WTC11 (cell line): Measurements from ENCODE around the gene BBLN. TPM values are rescaled to one million over a fixed set of nuclear protein-coding genes. Genes with fewer than 3 reads are reported as not detected.

Source experiments
- ATAC-seq: fragments of 200-7000 bp; cut with Tn5 transposase; 2 replicates; pipeline ENCODE4 v1.10.0; 2021; ENCODE audit warnings: mild to moderate bottlenecking, moderate library complexity
- CTCF ChIA-PET: fragments of 300-600 bp; sonication (Branson Sonifier 250); formaldehyde crosslinking; loops from one replicate; lab custom pipeline; 2021; ENCODE audit warnings: antibody characterized with exemption; lab: Charles Lee
- POLR2A ChIA-PET: fragments of 350-600 bp; sonication (Branson Sonifier 250); formaldehyde crosslinking; loops from one replicate; lab custom pipeline; 2021; ENCODE audit warnings: antibody characterized with exemption; lab: Charles Lee
- DNase-seq: peaks from one replicate; pipeline ENCODE4 v3.0.0; 2021; ENCODE audit warnings: low spot score
- H3K27ac Mint-ChIP-seq: 2 replicates; pipeline ENCODE4 v1.8.0; 2021; ENCODE audit warnings: mixed read lengths
- H3K27me3 Mint-ChIP-seq: 2 replicates; pipeline ENCODE4 v1.8.0; 2021; ENCODE audit warnings: low read depth, mild to moderate bottlenecking, moderate library complexity, mixed read lengths
- H3K36me3 Mint-ChIP-seq: 2 replicates; pipeline ENCODE4 v1.8.0; 2021; ENCODE audit warnings: mixed read lengths
- H3K4me1 Mint-ChIP-seq: 2 replicates; pipeline ENCODE4 v1.8.0; 2022; ENCODE audit warnings: mixed read lengths
- H3K4me3 Mint-ChIP-seq: 2 replicates; pipeline ENCODE4 v1.8.0; 2021; ENCODE audit warnings: mild to moderate bottlenecking, moderate library complexity, mixed read lengths
- H3K9me3 Mint-ChIP-seq: 2 replicates; pipeline ENCODE4 v1.8.0; 2021; ENCODE audit warnings: mixed read lengths
- ETV6 ChIP-seq: sonication (generic); formaldehyde crosslinking; IDR thresholded peaks from 2 replicates; pipeline ENCODE4 v1.8.1; 2022; ENCODE audit warnings: mild to moderate bottlenecking, missing genetic modification reagents
- FOXJ3 ChIP-seq: sonication (generic); formaldehyde crosslinking; IDR thresholded peaks from 2 replicates; pipeline ENCODE4 v1.9.0; 2021; ENCODE audit warnings: missing genetic modification reagents, mild to moderate bottlenecking, borderline replicate concordance
- FOXK1 ChIP-seq: sonication (generic); formaldehyde crosslinking; IDR thresholded peaks from 2 replicates; pipeline ENCODE4 v1.8.0; 2022; ENCODE audit warnings: mild to moderate bottlenecking, moderate library complexity, missing genetic modification reagents
- FOXP1 ChIP-seq: sonication (generic); formaldehyde crosslinking; IDR thresholded peaks from 2 replicates; pipeline ENCODE4 v1.8.0; 2022; ENCODE audit warnings: missing genetic modification reagents, mild to moderate bottlenecking, moderate library complexity, borderline replicate concordance
- GABPB1 ChIP-seq: sonication (generic); formaldehyde crosslinking; IDR thresholded peaks from 2 replicates; pipeline ENCODE4 v1.8.1; 2023; ENCODE audit warnings: mild to moderate bottlenecking, missing genetic modification reagents
- GTF2I ChIP-seq: fragments of 250-450 bp; sonication (Bioruptor Pico); conservative IDR thresholded peaks from 2 replicates; pipeline ENCODE4 v1.4.0; 2021; ENCODE audit warnings: mild to moderate bottlenecking
- HMGXB4 ChIP-seq: sonication (generic); formaldehyde crosslinking; IDR thresholded peaks from 2 replicates; pipeline ENCODE4 v1.8.1; 2023; ENCODE audit warnings: mild to moderate bottlenecking, moderate library complexity, missing genetic modification reagents
- NFATC4 ChIP-seq: fragments of 250-450 bp; sonication (Bioruptor Pico); IDR thresholded peaks from 2 replicates; pipeline ENCODE4 v1.9.0; 2021; ENCODE audit warnings: mild to moderate bottlenecking
- NFE2L1 ChIP-seq: sonication (generic); formaldehyde crosslinking; IDR thresholded peaks from 2 replicates; pipeline ENCODE4 v1.8.1; 2023; ENCODE audit warnings: missing genetic modification reagents
- SP1 ChIP-seq: sonication (generic); formaldehyde crosslinking; conservative IDR thresholded peaks from 2 replicates; pipeline ENCODE4 v1.8.1; 2022; ENCODE audit warnings: missing genetic modification reagents
- ZBTB21 ChIP-seq: sonication (generic); formaldehyde crosslinking; IDR thresholded peaks from 2 replicates; pipeline ENCODE4 v1.8.1; 2023; ENCODE audit warnings: mild to moderate bottlenecking, missing genetic modification reagents, borderline replicate concordance
- ZNF121 ChIP-seq: sonication (generic); formaldehyde crosslinking; IDR thresholded peaks from 2 replicates; pipeline ENCODE4 v1.8.0; 2023; ENCODE audit warnings: missing genetic modification reagents
- ZNF219 ChIP-seq: sonication (generic); formaldehyde crosslinking; IDR thresholded peaks from 2 replicates; pipeline ENCODE4 v1.8.0; 2023; ENCODE audit warnings: missing genetic modification reagents, mild to moderate bottlenecking, borderline replicate concordance
- ZNF317 ChIP-seq: sonication (generic); formaldehyde crosslinking; IDR thresholded peaks from 2 replicates; pipeline ENCODE4 v1.8.1; 2023; ENCODE audit warnings: low read depth, mild to moderate bottlenecking, moderate library complexity, missing genetic modification reagents, borderline replicate concordance
- ZNF396 ChIP-seq: fragments of 250-450 bp; sonication (Bioruptor Pico); IDR thresholded peaks from 2 replicates; pipeline ENCODE4 v1.8.0; 2021; ENCODE audit warnings: mild to moderate bottlenecking, moderate library complexity, borderline replicate concordance
- total RNA-seq: library from RNA; stranded (reverse); gene quantifications from 3 replicates; pipeline ENCODE4 v1.2.3, GENCODE V29; 2021
- TF ChIP-seq, protein P1 (sequence below): fragments of 200-600 bp; IDR thresholded peaks from 2 replicates; pipeline ENCODE4 v1.8.0; 2022; ENCODE audit warnings: antibody characterized with exemption
- TF ChIP-seq, protein P2 (sequence below): sonication (generic); formaldehyde crosslinking; IDR thresholded peaks from 2 replicates; pipeline ENCODE4 v1.8.0; 2022; ENCODE audit warnings: mild to moderate bottlenecking, missing genetic modification reagents
- TF ChIP-seq, protein P3 (sequence below): fragments of 250-450 bp; sonication (Bioruptor Pico); conservative IDR thresholded peaks from 2 replicates; pipeline ENCODE4 v1.9.0; 2021; ENCODE audit warnings: mild to moderate bottlenecking

BBLN gene
- total RNA-seq, 1 experiment from 2014 or later: 77.1 TPM

DNA sequence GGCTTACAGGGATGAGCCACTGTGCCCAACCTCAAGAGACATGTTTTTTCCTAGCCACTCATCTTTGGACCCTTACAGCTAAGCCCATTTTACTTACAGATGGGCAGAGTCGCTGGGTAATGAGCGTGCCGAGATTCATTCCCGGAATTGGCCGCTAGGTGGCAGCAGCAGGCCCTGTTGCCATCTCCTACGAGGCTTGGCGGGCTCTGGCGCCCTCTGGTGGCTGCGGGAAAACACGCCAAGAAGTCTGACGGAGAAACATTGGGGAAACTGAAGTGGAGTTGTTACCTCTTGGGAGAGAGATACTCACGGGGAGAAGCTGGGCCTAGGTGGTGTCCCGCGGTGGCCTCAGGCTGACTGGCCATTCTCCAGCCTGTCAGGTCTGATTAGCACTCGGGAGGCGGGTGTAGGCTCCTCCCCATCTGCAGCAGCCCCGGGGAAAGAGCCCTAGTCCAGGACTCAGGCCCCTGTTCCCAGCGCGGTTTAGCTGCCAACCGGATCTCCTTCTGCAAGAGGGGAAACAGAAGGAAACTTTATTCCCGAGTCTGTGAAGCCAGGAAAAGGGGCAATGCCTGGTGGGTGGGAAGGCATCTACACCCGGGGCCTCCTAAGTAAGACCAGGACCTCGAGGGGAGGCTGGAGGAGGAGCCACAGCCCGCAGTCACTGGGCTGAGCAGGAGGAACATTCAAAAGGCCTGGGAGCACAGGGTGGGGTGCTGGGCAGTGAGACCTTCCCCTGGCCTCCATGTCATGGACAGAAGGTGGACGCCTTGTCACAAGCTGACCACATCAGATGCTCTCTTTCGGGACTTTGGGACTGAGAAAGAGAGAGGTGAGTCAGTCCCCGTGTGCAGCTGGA is 42.2 kb upstream of the BBLN start:
- CTCF ChIA-PET: interaction anchor here (0.5 to 2.8 kb wide), 122 partner anchors 8 to 1568 kb away, joined by 3 to 73 read pairs (median 5); partner anchors contain the start of genes BBLN, CIZ1, DNM1 and ENG
- ATAC-seq (peak; percentile 87), DNase-seq (peak; percentile 98)
- Mint-ChIP-seq H3K36me3 (peaks cover 19% of the 10 kb centered on the region), H3K9me3 (peaks cover 3% of the 10 kb centered on the region; the same call in 1 of the 2 replicates), H3K27me3 (no peaks in the 10 kb centered on the region), H3K4me3 (peak overlapping the region; percentile 50), H3K27ac (0 out of 2 replicates have a peak overlapping the region, but pooled peaks have one; percentile 63)
- TF ChIP-seq FOXK1 (CRISPR knock-in tag) (peak; percentile 69; the same call in 1 of the 2 replicates), FOXJ3 (no peak), GABPB1 (peak; percentile 60; the same call in 1 of the 2 replicates), ZNF317 (CRISPR knock-in tag) (no peak), ZBTB21 (CRISPR knock-in tag) (no peak), FOXP1 (CRISPR knock-in tag) (peak; percentile 34; the same call in 1 of the 2 replicates), ZNF219 (no peak), NFE2L1 (CRISPR knock-in tag) (peak; percentile 26; the same call in 1 of the 2 replicates), ETV6 (CRISPR knock-in tag) (peak; percentile 77; the same call in 1 of the 2 replicates), GTF2I (CRISPR knock-in tag) (peak; percentile 53; the same call in 1 of the 2 replicates), HMGXB4 (peak; percentile 94), ZNF396 (CRISPR knock-in tag) (no peak), NFATC4 (CRISPR knock-in tag) (no peak), SP1 (CRISPR knock-in tag) (peak; percentile 61), ZNF121 (peak; percentile 62; the same call in 1 of the 2 replicates)
- TF ChIP-seq, protein P1, sequence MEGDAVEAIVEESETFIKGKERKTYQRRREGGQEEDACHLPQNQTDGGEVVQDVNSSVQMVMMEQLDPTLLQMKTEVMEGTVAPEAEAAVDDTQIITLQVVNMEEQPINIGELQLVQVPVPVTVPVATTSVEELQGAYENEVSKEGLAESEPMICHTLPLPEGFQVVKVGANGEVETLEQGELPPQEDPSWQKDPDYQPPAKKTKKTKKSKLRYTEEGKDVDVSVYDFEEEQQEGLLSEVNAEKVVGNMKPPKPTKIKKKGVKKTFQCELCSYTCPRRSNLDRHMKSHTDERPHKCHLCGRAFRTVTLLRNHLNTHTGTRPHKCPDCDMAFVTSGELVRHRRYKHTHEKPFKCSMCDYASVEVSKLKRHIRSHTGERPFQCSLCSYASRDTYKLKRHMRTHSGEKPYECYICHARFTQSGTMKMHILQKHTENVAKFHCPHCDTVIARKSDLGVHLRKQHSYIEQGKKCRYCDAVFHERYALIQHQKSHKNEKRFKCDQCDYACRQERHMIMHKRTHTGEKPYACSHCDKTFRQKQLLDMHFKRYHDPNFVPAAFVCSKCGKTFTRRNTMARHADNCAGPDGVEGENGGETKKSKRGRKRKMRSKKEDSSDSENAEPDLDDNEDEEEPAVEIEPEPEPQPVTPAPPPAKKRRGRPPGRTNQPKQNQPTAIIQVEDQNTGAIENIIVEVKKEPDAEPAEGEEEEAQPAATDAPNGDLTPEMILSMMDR: peak; percentile 100
- TF ChIP-seq, protein P2, sequence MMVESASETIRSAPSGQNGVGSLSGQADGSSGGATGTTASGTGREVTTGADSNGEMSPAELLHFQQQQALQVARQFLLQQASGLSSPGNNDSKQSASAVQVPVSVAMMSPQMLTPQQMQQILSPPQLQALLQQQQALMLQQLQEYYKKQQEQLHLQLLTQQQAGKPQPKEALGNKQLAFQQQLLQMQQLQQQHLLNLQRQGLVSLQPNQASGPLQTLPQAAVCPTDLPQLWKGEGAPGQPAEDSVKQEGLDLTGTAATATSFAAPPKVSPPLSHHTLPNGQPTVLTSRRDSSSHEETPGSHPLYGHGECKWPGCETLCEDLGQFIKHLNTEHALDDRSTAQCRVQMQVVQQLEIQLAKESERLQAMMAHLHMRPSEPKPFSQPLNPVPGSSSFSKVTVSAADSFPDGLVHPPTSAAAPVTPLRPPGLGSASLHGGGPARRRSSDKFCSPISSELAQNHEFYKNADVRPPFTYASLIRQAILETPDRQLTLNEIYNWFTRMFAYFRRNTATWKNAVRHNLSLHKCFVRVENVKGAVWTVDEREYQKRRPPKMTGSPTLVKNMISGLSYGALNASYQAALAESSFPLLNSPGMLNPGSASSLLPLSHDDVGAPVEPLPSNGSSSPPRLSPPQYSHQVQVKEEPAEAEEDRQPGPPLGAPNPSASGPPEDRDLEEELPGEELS: peak; percentile 32; the same call in 1 of the 2 replicates
- TF ChIP-seq, protein P3, sequence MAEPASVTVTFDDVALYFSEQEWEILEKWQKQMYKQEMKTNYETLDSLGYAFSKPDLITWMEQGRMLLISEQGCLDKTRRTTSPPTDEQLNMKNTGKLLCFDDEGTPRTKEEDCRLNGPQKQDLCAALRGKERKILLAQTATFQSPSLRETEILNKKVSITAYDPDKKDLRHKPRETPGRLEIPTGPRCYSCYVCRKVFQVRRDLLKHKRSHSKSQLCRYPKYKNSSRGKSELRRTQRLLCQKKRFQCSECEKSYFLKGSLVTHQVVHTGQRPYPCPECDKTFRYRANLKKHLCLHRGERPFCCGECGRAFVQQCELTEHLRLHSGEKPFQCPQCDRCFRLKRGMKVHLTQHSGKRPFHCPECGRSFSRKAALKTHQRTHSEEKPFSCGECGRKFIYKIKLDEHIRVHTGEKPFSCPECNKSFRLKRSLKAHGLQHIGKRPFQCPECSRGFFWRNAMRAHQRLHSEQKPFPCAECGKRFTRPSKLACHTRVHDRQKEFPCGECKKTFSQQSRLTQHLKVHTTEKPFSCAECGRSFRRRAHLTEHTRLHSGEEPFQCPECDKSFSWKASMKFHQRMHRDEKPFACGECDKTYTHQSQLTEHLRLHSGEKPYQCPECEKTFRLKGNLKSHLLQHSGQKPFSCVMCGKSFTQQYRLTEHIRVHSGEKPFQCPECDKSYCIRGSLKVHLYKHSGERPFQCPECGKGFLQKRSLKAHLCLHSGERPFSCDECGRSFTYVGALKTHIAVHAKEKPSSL (CRISPR knock-in tag): no peak
- TF ChIP-seq, all 79 proteins: peak for 11
- POLR2A ChIA-PET: interaction anchor here (0.6 to 1.0 kb wide), 3 partner anchors 10 to 286 kb away, joined by 3 to 4 read pairs (median 3); no protein-coding TSS in a partner anchor
- peaks cover 10% of the 10 kb centered on the region for H3K4me1 Mint-ChIP-seq
